ENCODE data around the gene CRTC3.
"Not testable (repeated sequence)": the region's sequence is repeated elsewhere in the genome, so short reads cannot be mapped to it uniquely, and the experiment has no call there.

CRTC3 gene

DNA sequence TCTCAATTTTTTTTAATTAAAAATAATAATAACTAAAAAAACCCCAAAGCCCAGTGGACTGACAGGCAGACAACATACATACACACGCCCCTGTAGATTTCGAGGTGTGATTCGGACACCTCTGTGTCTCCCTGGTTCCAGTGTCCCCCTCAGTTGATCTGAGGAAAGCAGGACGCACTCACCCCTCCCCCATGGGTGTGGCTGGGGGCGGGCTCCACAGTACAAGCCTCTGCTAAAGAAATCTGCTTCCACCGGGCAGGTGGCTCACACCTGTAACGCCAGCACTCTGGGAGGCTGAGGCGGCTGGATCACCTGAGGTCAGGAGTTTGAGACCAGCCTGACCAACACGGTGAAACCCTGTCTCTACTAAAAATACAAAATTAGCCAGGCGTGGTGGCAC is 153.6 kb downstream of the CRTC3 start:
- DNase-seq: no peak

GRCh38 chr15:90683876-90684275 is 154.2 kb downstream of the CRTC3 start:
- DNase-seq: no peak

DNA sequence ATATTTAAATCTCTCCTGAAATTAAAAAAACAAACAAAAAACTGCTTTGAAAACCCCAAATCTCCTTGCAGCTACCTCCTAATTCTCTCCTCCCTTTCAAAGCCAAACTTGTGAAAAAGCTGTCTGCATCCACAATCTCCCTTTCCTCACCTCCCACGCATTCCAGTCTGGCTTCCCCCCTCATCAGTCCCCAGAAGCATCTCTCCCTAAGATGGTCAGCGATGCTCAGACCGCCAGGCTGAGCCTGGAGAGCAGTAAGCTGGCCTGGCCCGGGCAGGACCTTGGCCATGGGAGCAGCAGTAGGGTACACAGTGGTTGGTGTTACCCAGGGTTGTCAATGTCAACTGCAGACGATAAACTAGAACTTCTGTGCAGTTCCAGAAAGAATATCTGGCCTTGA is 154.6 kb downstream of the CRTC3 start:
- no peak for DNase-seq

DNA sequence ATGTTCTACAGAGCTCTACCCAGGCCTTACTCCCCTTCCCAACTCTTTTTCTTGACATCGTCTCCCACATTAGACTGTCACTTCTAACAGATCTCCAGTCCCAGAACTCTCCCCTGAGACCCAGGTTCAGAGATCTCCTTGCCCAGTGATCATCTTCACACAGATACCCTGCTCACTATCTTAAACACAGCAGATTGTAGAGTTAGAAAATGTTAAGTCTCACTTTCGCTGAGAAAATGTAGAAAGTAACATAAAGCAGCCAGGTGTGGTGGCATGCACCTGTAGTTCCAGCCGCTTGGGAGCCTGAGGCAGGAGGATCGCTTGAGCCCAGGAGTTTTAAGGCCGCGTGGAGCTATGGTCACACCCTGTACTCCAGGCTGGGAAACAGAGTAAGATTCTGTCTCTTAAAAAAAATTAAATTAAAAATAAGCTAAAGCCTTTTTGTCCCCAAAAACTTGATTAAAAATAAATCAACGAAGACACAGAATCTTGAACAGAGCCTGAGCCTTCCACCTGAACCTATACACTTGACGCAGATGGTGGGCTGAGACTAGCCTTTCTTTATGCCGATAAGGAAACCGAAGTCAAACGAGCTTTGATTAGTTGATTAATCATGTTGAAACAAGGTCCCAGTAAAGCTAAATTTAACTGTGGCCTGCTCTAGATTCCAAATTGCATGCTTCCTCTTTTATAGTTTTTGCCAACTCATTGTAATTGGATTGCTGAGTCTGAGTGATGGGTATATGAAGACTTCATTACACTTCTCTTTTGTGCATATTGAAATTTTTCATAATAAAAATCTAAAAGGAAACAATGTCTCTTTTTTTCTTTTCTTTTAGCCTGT is 156.1 kb downstream of the CRTC3 start:
- peak; percentile 63 to 78 for DNase-seq

- peak; percentile 56 to 82 for DNase-seq
Observed at GRCh38 chr15:90686435-90687218, 156.9 kb downstream of the CRTC3 start.

DNA sequence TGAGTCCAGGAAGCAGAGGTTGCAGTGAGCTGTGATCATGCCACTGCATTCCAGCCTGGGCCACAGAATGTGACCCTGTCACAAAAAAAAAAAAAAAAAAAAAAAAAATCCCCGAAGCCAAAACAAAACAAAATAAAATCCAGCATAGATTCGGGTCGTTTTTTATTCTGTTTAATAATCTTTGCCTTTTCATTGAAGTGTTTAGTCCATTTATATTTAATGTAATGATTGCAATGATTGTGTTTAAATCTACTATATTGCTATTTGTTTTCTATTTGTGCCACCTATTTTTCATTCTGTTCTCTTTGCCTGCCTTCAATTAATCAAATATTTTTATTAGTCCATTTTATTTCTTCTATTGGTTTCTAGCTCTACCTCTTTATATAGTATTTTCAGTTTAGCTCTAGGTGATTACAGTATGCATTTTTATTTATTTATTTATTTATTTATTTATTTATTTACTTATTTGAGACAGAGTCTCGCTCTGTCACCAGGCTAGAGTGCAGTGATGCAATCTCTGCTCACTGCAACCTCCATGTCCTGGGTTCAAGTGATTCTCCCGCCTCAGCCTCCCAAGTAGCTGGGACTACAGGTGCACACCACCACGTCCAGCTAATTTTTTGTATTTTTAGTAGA is 159.7 kb downstream of the CRTC3 start:
- not testable (repeated sequence) for DNase-seq

DNA sequence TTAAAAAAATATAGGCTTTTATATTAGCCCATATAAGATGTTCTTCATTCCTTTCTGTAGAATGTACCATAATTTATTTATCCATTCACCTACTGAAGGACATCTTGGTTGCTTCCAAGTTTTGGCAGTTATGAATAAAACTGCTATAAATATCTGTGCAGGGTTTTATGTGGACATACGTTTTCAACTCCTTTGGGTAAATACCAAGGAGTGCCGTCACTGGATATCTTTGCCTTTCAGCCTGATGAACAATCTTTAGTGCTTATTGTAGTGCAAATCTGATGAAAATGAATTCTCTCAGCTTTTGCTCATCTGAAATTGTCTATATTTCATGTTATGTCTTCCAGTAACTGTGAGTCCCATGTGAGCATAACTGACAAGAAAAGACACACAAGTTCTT is 160.9 kb downstream of the CRTC3 start:
- DNase-seq: no peak

- no peak for DNase-seq
Observed at GRCh38 chr15:90691369-90691768, 161.6 kb downstream of the CRTC3 start.

- no peak for DNase-seq
Observed at GRCh38 chr15:90691982-90692773, 162.5 kb downstream of the CRTC3 start.
